ENCODE results near the gene OPA1.

Gene OPA1

GRCh38 chr3:193648542-193649076 lies 55.6 kb downstream of the OPA1 start:
- TF ChIP-seq CTCF (IDR thresholded peaks at IDR 0.05; ENCODE audit: low read depth, low read length), result no peak
- H3K4me3 ChIP-seq (ENCODE audit: low read depth, low read length), result no peak overlapping the region

GRCh38 chr3:193650585-193650984 lies 57.6 kb downstream of the OPA1 start:
- H3K4me3 ChIP-seq (ENCODE audit: low read depth, low read length), result no peak overlapping the region
- TF ChIP-seq CTCF (IDR thresholded peaks at IDR 0.05; ENCODE audit: low read depth, low read length), result no peak

DNA sequence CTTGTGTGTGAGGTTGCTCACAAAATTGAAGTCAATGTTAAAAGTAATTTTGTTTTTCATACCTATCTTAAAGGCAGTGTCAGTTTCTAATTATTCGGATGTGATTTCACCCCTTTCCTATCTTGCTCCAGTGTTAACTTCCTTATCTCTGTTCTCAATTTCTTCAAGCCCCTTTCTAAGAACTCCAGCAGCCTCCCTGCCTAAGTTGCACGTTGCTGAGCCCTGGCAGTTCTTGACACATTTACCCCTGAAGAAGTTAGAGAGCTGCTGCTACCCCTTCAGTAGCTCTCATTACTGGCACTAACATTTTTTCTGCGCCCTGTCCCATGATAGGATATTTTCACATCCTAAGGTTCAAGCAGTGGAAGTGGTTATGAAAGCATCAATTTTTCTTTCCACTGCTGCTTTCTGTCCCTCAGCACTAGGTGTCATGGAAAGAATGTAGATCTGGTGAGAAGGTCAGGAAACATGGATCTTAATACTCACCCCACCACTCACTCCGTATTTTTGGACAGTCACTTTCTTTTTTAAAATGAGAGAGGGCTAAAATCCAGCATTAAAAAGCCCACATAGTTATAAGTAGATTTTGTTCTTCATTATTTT lies 62.9 kb downstream of the OPA1 start:
- no peak for TF ChIP-seq CTCF (IDR thresholded peaks at IDR 0.05; ENCODE audit: low read depth, low read length)

GRCh38 chr3:193656445-193656844 lies 63.4 kb downstream of the OPA1 start:
- no peak for TF ChIP-seq CTCF (IDR thresholded peaks at IDR 0.05; ENCODE audit: low read depth, low read length)
- no peak overlapping the region for H3K4me3 ChIP-seq (ENCODE audit: low read depth, low read length)

More for the DNA sequence above, 62.9 kb downstream of the OPA1 start:
- H3K4me3 ChIP-seq (ENCODE audit: low read depth, low read length), result no peak overlapping the region

GRCh38 chr3:193656878-193657282 lies 63.9 kb downstream of the OPA1 start:
- TF ChIP-seq CTCF (IDR thresholded peaks at IDR 0.05; ENCODE audit: low read depth, low read length), result no peak

GRCh38 chr3:193660171-193660570 lies 67.2 kb downstream of the OPA1 start:
- H3K4me3 ChIP-seq (ENCODE audit: low read depth, low read length), result no peak overlapping the region
- TF ChIP-seq CTCF (IDR thresholded peaks at IDR 0.05; ENCODE audit: low read depth, low read length), result no peak

More at GRCh38 chr3:193656878-193657282, 63.9 kb downstream of the OPA1 start:
- H3K4me3 ChIP-seq (ENCODE audit: low read depth, low read length), result no peak overlapping the region

DNA sequence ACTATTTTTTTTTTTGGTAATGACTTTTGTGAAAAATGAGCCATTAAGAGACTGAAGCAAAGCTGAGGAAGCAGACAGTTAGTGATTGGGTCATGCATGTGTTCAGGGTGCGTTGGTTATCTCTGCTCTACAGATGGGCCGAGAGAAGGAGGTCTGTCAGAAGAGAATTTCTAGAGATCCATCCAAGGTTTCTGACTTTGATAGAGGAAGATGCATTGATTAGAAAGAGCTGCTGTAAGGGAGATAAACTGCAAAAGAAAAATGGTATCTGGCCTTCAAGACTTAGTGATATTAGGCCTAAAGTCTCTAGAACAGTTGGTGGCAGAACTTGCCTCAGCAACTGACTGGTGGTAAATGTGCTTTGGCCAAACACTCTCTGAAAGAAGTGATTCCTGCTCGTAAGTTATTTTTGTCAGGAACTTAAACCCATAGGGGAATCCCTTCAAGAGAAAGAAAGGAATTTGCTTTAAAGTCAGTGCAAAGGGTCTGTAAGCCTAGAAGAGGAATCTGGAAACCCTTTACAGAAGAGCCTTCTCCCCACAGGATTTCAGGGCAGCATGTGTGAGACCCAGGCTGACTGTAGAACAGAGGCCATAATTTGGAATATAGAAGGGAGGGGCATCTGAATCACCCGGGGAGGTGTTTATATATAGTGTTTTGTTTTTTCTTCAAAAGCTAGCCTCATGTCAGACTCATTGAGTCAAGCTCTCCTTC lies 67.8 kb downstream of the OPA1 start:
- no peak overlapping the region for H3K4me3 ChIP-seq (ENCODE audit: low read depth, low read length)
- no peak for TF ChIP-seq CTCF (IDR thresholded peaks at IDR 0.05; ENCODE audit: low read depth, low read length)
